SJCRH30 (cell line): ENCODE measurements around the gene CR1L. TPM values are rescaled to one million over a fixed set of nuclear protein-coding genes. Genes with fewer than 3 reads are reported as not detected.
"Not testable (repeated sequence)": the region's sequence is repeated elsewhere in the genome, so short reads cannot be mapped to it uniquely, and the experiment has no call there.

Experiments
- DNase-seq, 2 experiments: peaks; one replicate each; pipeline ENCODE4 v3.0.0-alpha.2; 2015 to 2020
- H3K27ac ChIP-seq: fragments of 250-450 bp; sonication (Bioruptor Pico); 2 replicates; pipeline ENCODE4 v1.5.1; 2020; ENCODE audit warnings: mild to moderate bottlenecking, moderate library complexity
- H3K27me3 ChIP-seq: fragments of 250-450 bp; sonication (Bioruptor Pico); 2 replicates; pipeline ENCODE4 v1.5.1; 2020; ENCODE audit warnings: mild to moderate bottlenecking, moderate library complexity
- H3K36me3 ChIP-seq: fragments of 250-450 bp; sonication (Bioruptor Pico); 2 replicates; pipeline ENCODE4 v1.5.1; 2020; ENCODE audit warnings: mild to moderate bottlenecking, moderate library complexity
- H3K4me1 ChIP-seq: fragments of 250-450 bp; sonication (Bioruptor Pico); 2 replicates; pipeline ENCODE4 v1.5.1; 2020; ENCODE audit warnings: mild to moderate bottlenecking, moderate library complexity
- H3K4me3 ChIP-seq: fragments of 250-450 bp; sonication (Bioruptor Pico); 2 replicates; pipeline ENCODE4 v1.5.1; 2020; ENCODE audit warnings: mild to moderate bottlenecking, moderate library complexity
- H3K9me3 ChIP-seq: fragments of 250-450 bp; sonication (Bioruptor Pico); replicated peaks from 2 replicates; pipeline ENCODE4 v1.5.1; 2020; ENCODE audit warnings: mild to moderate bottlenecking, moderate library complexity
- total RNA-seq: library from RNA; depleted of rRNA; stranded (reverse); fragments of >200 nt; shearing (Covaris generic); gene quantifications from 2 replicates; pipeline ENCODE4 v1.2.3, GENCODE V29; 2014

The CR1L gene
- total RNA-seq, 1 experiment from 2014 or later, result not detected

DNA sequence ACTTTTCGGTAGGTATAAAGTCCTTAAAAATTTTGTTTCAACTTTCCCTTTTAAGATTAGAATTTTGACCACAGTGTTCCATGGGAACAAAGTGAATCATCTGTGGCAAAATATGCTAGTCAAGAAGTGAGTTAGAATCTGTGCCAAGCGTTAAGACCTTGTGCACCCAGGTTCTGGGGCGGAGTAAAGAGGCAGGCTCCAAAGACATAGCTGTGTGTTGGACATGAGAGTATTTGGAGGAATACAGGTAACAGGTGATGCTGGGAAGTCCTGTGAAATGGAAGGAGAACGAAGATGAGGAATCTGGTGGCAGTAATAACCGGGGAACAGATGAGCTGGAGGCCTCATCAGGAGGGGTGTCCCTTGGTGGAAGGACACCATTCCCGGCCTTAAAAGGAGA, 10.6 kb upstream of the CR1L start:
- H3K27ac ChIP-seq, result peak overlapping the region; percentile 72
- H3K27me3 ChIP-seq, H3K9me3 ChIP-seq, H3K36me3 ChIP-seq, H3K4me3 ChIP-seq, DNase-seq: not testable (repeated sequence)
- H3K4me1 ChIP-seq, result peaks cover 27% of the 10 kb centered on the region

GRCh38 chr1:207635569-207636186, 9.3 kb upstream of the CR1L start:
- peak overlapping the region; percentile 6; the same call in 1 of the 2 replicates for H3K4me3 ChIP-seq
- peak overlapping the region; percentile 72 for H3K27ac ChIP-seq
- H3K4me1 ChIP-seq, result peaks cover 25% of the 10 kb centered on the region
- peak; percentile 54 to 61 for DNase-seq
- H3K9me3 ChIP-seq, H3K27me3 ChIP-seq, H3K36me3 ChIP-seq: not testable (repeated sequence)

DNA sequence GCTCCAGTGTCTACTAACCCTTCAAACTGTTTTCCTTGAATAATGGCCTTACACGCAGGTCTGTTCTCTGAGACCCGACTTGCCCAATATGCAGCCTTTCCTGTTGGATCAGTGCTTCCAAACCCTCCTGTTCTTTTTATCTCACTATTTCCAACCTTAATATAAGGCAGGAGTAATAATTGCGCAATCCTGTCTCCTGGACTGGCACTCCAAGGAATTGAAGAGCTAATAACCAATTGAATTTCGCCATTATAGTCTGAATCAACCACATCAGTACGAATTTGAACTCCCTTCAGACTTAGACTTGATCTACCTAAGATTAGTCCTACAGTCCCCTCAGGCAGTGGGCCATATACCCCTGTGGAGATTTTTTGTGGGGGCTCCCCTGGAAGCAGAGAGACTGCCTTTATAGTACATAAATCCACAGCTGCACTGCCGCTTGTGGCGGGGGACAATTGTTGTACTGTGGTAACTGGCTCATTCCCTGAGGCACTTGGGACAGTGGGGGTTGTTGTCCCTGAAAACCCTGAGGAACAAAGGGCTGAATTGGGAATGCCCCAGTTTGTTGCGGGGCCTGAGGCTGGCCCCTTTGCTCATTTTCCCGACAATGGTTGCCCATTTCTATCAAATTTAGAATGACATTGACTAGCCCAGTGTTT, 6.3 kb upstream of the CR1L start:
- peak; percentile 56 to 65 for DNase-seq
- peaks cover 25% of the 10 kb centered on the region for H3K4me1 ChIP-seq
- H3K27ac ChIP-seq, H3K27me3 ChIP-seq, H3K36me3 ChIP-seq, H3K9me3 ChIP-seq, H3K4me3 ChIP-seq: not testable (repeated sequence)

GRCh38 chr1:207639362-207639761, 5.6 kb upstream of the CR1L start:
- not testable (repeated sequence) for H3K27ac ChIP-seq, H3K27me3 ChIP-seq, DNase-seq, H3K4me3 ChIP-seq, H3K9me3 ChIP-seq, H3K36me3 ChIP-seq
- H3K4me1 ChIP-seq, result peaks cover 20% of the 10 kb centered on the region

- peak overlapping the region; percentile 58 for H3K4me3 ChIP-seq
- no peaks in the 10 kb centered on the region for H3K4me1 ChIP-seq
- DNase-seq, result no peak
- no peak overlapping the region for H3K27ac ChIP-seq
- no peaks in the 10 kb centered on the region for H3K27me3 ChIP-seq
- H3K9me3 ChIP-seq, result no peaks in the 10 kb centered on the region
- no peaks in the 10 kb centered on the region for H3K36me3 ChIP-seq
Observed at GRCh38 chr1:207644166-207644851, 624 bp upstream of the CR1L start.

DNA sequence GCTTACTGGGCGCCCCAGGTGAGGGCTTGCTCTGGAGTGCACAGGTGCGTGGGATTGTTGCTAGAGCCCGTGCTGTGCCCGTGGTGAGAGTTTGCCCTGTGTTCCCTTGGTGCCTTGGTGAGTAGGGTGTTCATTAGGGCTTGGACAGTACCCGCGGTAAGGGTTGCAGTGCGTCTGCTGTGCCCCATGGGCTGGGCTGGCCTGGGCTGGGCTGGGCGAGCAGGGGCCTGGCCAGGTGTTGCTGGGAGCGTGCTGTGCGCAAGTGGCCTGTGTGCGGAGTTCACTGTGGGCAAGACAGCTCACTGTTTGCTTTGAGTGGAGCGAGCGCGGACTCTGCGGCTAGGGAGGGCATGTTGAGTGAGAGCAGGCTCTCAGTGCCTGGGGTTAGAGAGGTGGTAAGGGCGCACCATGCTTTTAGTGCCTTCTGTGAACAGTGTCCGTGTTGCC, 725 bp downstream of the CR1L start:
- H3K36me3 ChIP-seq, result no peaks in the 10 kb centered on the region
- DNase-seq, result no peak
- no peaks in the 10 kb centered on the region for H3K9me3 ChIP-seq
- no peak overlapping the region; the same call in 1 of the 2 replicates for H3K4me3 ChIP-seq
- H3K4me1 ChIP-seq, result no peaks in the 10 kb centered on the region
- H3K27me3 ChIP-seq, result no peaks in the 10 kb centered on the region
- no peak overlapping the region for H3K27ac ChIP-seq

DNA sequence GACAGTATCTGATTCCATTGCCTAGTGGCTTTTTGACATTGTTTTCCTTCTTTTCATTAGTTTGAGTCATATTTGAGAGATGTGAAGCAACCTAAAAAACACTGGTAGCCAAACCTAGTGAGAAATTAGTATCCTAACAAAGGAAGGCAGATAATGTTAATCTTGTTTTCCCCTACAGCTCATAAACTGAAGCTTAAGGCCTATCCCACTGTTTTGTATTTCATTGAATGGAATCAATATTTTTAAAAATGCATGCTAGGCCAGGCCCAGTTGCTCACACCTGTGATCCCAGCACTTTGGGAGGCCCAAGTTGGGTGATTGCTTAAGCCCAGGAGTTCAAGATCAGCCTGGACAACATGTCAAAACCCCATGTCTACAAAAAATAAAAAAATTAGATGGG, 1.2 kb downstream of the CR1L start:
- DNase-seq, result no peak
- Histone ChIP-seq H3K4me1 (no peaks in the 10 kb centered on the region), H3K36me3 (no peaks in the 10 kb centered on the region)

DNA sequence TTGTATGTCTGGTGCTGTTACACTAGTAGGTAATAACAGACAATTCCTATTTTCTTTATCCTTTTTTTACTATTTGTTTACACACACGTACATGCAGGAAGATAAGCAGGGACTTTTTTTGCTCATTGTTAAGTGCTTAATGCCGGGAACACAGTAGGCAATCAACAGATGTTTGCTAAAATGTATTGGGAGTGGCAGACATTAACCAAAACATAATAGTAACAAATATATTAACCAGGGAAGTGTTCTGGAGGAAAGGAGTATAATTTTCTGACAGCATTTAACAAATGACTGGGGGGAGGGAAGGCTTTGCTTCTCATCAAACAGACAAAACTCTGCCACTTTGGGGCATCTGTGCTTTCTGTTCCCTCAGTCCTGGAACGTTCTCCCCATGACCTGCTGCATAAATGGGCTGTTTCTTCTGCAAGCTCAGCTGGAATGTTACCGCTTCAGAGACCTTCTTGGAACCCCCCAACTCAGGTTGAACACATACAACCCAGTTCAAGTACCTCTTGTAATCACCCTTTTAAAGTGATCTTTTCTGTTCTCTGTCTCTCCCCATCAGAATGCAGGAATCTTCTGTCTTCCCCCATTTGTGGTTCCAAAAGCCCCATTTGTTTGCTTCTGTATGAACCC, 2.1 kb downstream of the CR1L start:
- Histone ChIP-seq H3K9me3 (no peaks in the 10 kb centered on the region), H3K4me1 (no peaks in the 10 kb centered on the region)
- DNase-seq, result no peak

More for the DNA sequence above, 1.2 kb downstream of the CR1L start:
- Histone ChIP-seq H3K27me3 (no peaks in the 10 kb centered on the region), H3K27ac (no peak overlapping the region), H3K9me3 (no peaks in the 10 kb centered on the region), H3K4me3 (no peak overlapping the region)

GRCh38 chr1:207647671-207648333, 2.9 kb downstream of the CR1L start:
- no peaks in the 10 kb centered on the region for H3K36me3 ChIP-seq
- no peaks in the 10 kb centered on the region for H3K27me3 ChIP-seq
- H3K4me3 ChIP-seq, result no peak overlapping the region
- no peak overlapping the region for H3K27ac ChIP-seq
- H3K9me3 ChIP-seq, result no peaks in the 10 kb centered on the region
- no peaks in the 10 kb centered on the region for H3K4me1 ChIP-seq
- no peak for DNase-seq

More for the DNA sequence above, 2.1 kb downstream of the CR1L start:
- no peaks in the 10 kb centered on the region for H3K36me3 ChIP-seq
- no peak overlapping the region for H3K27ac ChIP-seq
- no peak overlapping the region for H3K4me3 ChIP-seq
- H3K27me3 ChIP-seq, result no peaks in the 10 kb centered on the region

- H3K4me1 ChIP-seq, result no peaks in the 10 kb centered on the region
- H3K27me3 ChIP-seq, result no peaks in the 10 kb centered on the region
- H3K9me3 ChIP-seq, result no peaks in the 10 kb centered on the region
- no peak overlapping the region for H3K27ac ChIP-seq
- DNase-seq, result no peak
- H3K36me3 ChIP-seq, result no peaks in the 10 kb centered on the region
- no peak overlapping the region for H3K4me3 ChIP-seq
Observed at GRCh38 chr1:207648334-207649209, 3.6 kb downstream of the CR1L start.

GRCh38 chr1:207649210-207649753, 4.3 kb downstream of the CR1L start:
- DNase-seq, result no peak
- H3K27ac ChIP-seq, result no peak overlapping the region
- no peaks in the 10 kb centered on the region for H3K4me1 ChIP-seq
- H3K9me3 ChIP-seq, result no peaks in the 10 kb centered on the region
- no peaks in the 10 kb centered on the region for H3K36me3 ChIP-seq
- no peaks in the 10 kb centered on the region for H3K27me3 ChIP-seq
- H3K4me3 ChIP-seq, result no peak overlapping the region

DNA sequence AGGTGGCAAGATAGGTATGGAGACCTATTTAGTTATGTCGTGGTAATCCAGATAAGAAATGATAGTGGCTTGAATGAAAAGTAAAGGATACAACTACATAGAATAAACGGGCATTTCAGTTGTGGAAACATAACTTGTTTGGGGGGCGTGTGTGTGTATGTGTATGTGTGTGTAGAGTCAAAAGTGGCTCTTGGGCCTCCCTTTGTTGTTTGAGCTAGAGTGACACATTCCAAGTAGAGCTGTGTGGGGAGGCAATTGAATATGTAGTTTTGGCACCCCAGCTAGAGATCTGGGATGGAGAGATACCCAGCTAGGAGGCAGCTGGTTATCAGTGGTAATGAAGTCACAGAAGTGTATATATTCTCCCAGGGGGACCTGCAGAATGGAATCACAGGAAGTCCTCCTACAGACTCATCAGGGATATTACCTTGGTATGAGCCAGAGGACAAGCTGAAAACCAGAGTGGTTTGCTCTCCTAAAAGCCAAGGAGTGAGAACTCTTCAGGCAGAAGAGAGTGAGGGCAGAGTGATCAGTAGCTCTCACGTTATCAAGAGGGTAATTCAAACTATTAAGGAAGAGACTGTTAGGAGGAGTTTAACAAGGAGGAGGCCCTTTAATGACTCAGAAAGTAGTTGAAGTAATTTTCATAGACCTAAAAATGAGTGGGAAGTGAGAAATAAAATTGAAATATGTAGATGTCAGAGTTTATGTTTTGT, 5.1 kb downstream of the CR1L start:
- Histone ChIP-seq H3K27ac (no peak overlapping the region), H3K4me3 (no peak overlapping the region), H3K36me3 (no peaks in the 10 kb centered on the region), H3K9me3 (no peaks in the 10 kb centered on the region), H3K27me3 (no peaks in the 10 kb centered on the region), H3K4me1 (no peaks in the 10 kb centered on the region)
- no peak for DNase-seq

DNA sequence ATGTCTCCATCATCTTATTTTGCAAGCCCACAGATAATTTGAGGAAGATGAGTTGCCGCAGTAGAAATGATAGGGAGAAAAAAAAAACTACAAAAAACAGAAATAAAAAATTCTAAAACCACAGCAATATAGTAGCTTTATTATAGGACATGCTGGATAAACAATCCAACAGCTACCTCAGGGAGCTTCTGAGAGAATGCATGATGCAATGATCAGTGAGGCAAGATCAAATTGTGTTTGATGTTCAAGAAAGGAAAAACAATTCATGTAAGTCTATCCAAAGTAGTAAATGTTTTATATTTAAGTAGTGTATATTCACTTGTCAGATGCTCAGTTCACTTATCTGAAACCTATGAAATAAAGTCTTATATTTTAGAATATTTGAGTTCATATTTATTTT, 6.7 kb downstream of the CR1L start:
- H3K36me3 ChIP-seq, result no peaks in the 10 kb centered on the region
- no peaks in the 10 kb centered on the region for H3K9me3 ChIP-seq
- no peak overlapping the region for H3K4me3 ChIP-seq
- no peaks in the 10 kb centered on the region for H3K27me3 ChIP-seq
- DNase-seq, result no peak
- no peak overlapping the region for H3K27ac ChIP-seq
- H3K4me1 ChIP-seq, result no peaks in the 10 kb centered on the region
